GM18951 (cell line): ENCODE data around the gene RXFP2.

ENCODE experiments used
- POLR2A ChIP-seq: IDR thresholded peaks from 4 replicates; pipeline ENCODE4 v1.6.1; 2011; ENCODE audit warnings: mild to moderate bottlenecking; ENCODE audit not compliant: insufficient read length, insufficient read depth; ENCODE audit errors: extremely low read depth
- in situ Hi-C: fragments of 300-500 bp; cut with MboI; formaldehyde crosslinking; loops from one replicate; pipeline ENCODE4 v1.12.0; 2022; ENCODE audit warnings: low sequenced_read_pairs, mixed read lengths, inconsistent platforms; ENCODE audit not compliant: unreplicated experiment

RXFP2 gene

DNA sequence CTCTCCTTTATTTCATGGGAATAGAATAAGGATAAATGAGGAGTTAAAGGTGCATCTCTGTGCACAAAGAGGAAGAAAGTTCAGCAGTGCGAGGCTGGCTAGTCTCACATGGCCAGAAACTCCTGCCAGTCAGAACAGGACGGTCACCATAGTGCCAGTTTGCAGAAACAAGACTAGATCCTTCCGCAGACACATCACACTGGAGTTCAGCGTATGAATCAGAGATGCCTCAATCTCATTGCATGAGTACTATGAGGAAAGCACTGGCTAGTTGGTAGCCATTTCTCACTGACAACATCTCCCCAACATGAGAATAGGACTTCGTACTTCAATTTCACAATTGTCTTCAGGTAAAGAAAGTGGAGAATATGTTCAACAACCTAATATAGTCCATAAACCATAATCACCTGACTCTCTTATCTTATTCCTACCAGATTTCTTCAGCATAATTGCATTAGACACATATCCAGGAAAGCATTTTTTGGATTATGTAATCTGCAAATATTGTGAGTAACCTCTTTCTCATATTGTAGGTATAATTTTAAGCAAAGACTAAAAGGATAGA, 34.9 kb downstream of the RXFP2 start:
- no peak for TF ChIP-seq POLR2A
- in situ Hi-C loops: no loop called here

DNA sequence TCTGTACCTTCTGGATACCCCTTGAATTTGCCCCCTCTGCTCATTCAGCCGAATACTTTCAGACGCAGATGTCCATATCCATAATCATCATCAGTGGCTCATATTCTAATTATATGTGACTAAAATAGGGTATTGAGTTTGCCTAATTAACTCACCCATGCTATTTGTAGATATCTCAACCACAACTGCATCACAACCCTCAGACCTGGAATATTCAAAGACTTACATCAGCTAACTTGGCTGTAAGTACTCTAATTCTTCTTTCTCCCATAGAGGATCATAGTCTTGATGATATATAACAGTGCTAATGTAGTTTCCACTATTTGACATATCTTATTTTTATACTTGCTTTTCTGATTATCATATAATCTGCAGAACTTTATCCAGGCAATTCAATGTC, 35.8 kb downstream of the RXFP2 start:
- no peak for TF ChIP-seq POLR2A
- in situ Hi-C loops: no loop called here

DNA sequence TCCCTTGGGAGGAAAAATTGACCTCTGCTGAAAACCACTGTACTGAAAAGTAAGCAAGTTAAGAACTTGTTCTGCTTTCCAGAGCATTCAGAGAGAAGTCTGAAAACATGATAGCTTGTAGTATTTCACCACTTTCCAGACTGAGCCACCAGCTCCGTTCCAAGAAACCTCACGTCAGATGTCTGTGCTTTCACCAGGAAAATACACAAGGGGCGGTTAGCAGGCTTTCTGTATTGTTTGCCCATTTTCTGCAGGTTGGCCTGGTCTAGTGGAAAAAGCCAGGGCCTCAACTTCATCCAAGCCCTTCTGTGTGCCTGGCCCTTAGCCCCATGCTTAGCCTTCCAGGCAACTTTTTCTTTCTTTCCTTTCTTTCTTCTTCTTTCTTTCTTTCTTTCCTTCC, 36.4 kb downstream of the RXFP2 start:
- TF ChIP-seq POLR2A: no peak
- in situ Hi-C loops: no loop called here

DNA sequence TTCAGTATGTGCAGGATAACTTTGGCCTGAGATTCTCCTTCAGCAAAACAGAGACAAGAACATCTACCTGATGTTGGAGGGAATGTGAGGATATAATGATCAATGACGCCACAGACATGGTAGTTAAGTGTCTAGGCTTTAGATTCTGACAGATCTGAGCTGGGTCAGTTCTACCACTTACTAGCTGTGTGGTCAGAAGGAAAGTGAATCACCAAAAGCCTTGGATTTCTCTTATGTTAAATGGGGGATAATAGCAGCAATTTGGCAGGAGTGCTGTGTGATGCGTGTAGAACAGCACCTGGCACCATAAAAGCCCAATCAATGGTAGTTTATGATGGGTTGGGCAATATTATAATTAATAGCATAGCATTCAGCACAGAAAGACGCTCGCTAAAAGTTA, 41.7 kb downstream of the RXFP2 start:
- in situ Hi-C loops: no loop called here
- no peak for TF ChIP-seq POLR2A

DNA sequence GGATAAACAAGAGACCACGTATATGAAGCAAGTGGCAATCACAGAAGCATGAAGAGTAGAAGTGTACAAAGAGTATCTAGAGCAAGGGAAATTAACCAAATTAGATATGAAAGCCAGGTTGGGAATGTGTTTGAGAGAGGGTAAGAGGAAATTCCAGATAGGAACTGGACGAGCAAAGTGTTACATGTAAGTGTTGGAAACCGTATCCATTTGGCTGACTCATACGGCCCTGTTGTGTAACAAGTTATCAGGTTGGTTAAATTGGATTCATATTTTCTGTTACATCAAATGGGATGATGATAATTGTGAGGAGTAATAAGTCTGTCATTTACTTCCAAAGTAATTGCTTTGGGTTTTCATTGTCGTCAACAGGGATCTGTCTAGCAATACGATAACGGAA, 46.7 kb downstream of the RXFP2 start:
- in situ Hi-C loops: no loop called here

DNA sequence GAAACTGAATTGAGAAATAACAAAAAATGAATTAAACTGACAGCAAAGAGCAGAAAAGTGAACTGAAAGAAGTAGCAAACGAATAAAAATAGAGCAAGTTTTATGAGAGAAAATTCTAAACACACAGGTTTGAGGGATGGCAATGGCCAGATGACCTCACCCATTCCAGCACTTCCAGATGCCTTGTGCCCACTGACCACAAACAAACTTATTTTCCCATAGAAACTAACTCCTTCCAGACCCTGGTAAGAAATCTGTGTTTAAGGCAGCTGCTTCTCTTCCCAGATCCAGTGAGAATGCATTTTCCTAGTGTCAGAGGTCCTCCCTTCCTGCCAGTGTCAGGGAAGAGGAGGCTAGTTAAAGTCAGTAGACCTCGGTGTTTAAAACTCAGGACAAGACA, 51.7 kb downstream of the RXFP2 start:
- no peak for TF ChIP-seq POLR2A
- in situ Hi-C loops: no loop called here

More for the DNA sequence above, 46.7 kb downstream of the RXFP2 start:
- TF ChIP-seq POLR2A: no peak

DNA sequence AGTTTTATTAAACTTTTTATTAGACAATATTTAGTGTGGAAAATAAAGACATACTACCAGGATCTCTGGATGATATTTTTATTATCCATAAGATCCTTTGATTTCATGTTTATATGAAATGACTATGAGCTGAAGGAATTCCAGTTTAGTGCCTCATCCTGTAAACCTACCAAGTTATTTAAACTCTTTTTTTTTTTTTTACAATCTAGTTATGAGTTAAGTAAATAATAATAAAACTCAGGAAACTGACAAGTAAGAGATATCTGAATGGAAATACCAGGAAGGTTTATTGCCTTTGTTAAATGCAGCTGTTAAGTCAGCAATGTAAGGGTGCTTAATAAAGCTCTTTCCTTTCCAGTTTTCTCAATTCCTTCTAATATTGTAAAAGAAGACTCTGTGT, 53.9 kb downstream of the RXFP2 start:
- in situ Hi-C loops: no loop called here
- no peak for TF ChIP-seq POLR2A

DNA sequence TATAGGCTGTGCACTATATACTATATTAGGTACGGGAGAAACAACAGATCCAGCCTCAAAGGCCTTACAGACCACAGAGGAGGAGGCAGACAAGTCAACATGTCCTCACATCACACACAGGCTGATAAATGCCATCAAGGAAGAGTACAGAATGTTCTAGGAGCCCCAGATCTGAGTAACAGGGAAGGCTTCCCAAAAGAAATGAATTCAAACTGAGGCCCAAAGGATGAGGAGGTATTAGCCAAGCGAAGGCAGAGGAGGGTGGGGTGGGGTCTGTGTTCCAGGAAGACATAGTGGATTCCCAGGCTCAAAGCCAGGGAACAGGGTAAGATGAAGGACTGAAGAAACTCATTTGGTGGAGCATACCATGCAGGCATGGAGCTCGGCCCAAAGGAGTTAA, 55.1 kb downstream of the RXFP2 start:
- in situ Hi-C loops: no loop called here
- no peak for TF ChIP-seq POLR2A

DNA sequence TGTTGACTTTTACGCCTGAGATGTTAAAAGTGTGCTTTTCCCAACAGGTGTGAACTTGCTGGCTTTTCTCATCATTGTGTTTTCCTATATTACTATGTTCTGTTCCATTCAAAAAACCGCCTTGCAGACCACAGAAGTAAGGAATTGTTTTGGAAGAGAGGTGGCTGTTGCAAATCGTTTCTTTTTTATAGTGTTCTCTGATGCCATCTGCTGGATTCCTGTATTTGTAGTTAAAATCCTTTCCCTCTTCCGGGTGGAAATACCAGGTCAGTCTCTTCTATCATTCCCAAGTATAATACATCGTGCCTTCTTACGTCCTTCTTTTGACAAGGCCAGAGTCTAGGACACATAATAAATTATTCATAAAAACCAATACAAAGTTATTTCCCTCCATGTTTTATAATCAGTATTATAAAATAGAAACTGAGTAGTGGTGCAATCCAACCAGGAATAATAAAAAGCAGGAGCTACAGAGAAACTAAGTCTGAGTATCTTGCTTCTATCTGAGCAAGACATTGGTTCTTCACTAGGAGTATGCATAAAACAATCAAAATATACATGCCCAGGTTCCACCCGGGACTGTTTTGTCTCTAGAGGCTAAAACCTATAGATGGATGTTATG, 57.9 kb downstream of the RXFP2 start:
- in situ Hi-C loops: no loop called here
- no peak for TF ChIP-seq POLR2A

DNA sequence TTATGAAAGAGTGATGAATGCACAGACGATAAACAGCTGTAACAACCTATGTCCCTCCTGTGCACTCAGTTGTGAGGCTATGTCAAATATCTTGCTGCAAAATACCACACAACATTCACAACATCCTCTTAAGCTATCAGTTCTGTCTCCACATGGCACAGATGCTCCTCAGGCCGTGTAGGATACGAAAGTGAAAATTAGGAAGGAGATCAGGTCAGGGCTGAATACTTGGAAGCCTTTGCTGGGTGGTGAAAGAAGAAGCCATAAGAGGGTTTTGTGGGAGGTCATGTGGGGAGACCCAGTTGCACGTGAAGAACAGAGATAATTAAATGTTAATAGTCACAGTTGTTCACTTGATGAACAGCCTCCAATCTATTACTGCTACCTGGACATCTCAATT, 58.9 kb downstream of the RXFP2 start:
- TF ChIP-seq POLR2A: no peak
- in situ Hi-C loops: no loop called here

DNA sequence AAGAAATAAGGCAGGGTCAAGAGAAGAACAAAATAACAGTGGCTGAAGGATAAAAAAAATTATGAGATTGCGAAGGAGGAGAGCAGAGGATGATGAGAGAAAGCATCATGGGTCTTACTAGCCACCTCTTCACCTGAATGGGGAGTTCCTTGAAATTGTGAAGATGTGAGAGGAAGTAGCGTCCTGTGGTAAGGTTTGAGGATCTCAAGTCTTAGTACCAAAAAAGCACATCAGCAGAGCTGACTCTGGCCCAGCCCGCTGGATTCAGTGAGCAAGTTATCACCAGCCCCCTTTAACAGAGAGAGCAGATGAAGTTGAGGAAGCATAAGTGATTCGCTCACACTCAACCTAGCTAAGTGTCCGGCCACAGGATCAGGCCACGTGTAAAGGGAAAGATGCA, 61.8 kb downstream of the RXFP2 start:
- in situ Hi-C loops: no loop called here
- no peak for TF ChIP-seq POLR2A

DNA sequence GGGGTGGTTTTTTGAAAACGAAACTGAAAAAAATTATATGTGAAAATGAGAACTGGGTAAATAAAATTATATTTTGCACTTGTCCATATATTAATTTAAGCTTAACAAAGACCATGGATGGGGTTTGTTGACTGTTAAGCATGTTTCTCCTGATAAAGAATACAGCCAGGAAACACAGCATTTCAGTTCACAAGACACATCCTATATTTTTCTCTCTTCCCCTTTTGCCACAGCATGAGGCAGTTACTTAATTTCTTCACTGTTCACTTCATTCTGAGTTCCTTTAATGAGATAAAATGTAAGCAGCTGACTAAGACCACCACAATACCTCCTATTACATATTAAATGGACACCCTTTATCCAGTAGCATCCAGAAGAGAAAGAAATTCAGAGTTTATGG, 64.0 kb downstream of the RXFP2 start:
- in situ Hi-C loops: no loop called here
- no peak for TF ChIP-seq POLR2A

DNA sequence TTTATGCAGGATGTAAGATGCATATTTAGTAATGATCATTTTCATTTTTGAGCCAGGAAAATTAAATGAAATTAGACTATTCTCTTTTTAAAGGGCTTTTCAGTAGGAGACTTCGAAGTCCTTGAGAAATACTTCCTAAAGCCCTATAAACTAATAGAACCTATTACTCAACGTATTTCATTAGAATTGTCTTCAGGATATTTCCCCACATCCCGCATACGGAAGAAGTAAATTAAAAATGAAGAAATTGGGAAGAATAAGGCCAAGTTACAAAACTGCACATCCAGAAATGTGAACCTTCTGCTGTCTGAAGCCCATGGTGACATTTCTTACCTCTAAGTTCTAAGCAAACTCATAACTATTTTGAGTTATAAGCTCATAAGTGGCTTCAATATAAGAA, 66.5 kb downstream of the RXFP2 start:
- in situ Hi-C loops: no loop called here
- no peak for TF ChIP-seq POLR2A

DNA sequence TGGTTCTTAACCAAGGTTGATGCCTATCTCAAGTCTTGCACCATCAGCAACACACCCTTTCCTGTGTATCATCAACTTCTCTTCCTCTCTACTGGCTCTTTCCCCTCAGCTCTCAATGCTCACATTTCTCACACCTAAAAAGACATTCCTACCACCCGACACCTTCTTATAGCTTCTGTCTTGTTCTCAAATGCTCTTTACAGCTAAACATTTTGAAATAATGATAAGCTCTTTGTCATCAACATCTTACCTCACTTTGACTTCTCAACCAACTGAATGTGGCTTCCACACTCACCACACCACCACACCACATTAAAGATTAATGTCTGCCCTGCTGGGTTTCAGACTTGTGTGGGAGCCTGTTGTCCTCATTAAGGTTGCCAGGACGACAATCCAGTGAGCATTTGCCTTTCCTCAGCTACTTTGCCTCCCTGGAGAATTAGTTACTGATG, 67.8 kb downstream of the RXFP2 start:
- in situ Hi-C loops: no loop called here
- no peak for TF ChIP-seq POLR2A
